ENCODE data around the gene HOXD4. TPM values are rescaled to one million over a fixed set of nuclear protein-coding genes. Genes with fewer than 3 reads are reported as not detected.

Gene HOXD4
- total RNA-seq, 4 donors from 2014 or later = 0.29 to 1.4 TPM; not detected in 2

- intact Hi-C loops (cut with DNase I; ENCODE audit: low total_unique reads) (loop anchor here (10.0 kb wide), 1 partner anchor 1021 kb away; no protein-coding TSS in a partner anchor), in situ Hi-C loops (cut with MboI; ENCODE audit: low sequenced_read_pairs in 4 of 4) (loop anchor here in 3 of 4 donors (10.0 to 25.0 kb wide), 2 partner anchors 511 to 689 kb away; no protein-coding TSS in a partner anchor)
- Histone ChIP-seq H3K27ac (peak overlapping the region in 2 of 4 donors; percentile 75 to 84), H3K27me3 (peaks cover 47 to 81% (median 71%) of the 10 kb centered on the region in 3 donors), H3K9me3 (no peaks in the 10 kb centered on the region), H3K4me3 (peak overlapping the region; percentile 60 to 73 (median 70)), H3K36me3 (no peaks in the 10 kb centered on the region), H3K4me1 (peaks cover 9 to 14% of the 10 kb centered on the region in 2 donors)
- DNase-seq (no peak), ATAC-seq (no peak)
- no peak for TF ChIP-seq CTCF (IDR thresholded peaks at IDR 0.05 in 4 of 5, conservative IDR thresholded peaks at IDR 0.05 in 1 of 5)
- no peak for TF ChIP-seq POLR2A (IDR thresholded peaks at IDR 0.05)
Observed at GRCh38 chr2:176123411-176124109, 27.8 kb upstream of the HOXD4 start.

GRCh38 chr2:176124110-176124946 is 27.0 kb upstream of the HOXD4 start:
- ATAC-seq = no peak
- in situ Hi-C loops (cut with MboI; ENCODE audit: low sequenced_read_pairs in 4 of 4) = loop anchor here in 3 of 4 donors (10.0 to 25.0 kb wide), 2 partner anchors 510 to 688 kb away; no protein-coding TSS in a partner anchor
- Histone ChIP-seq H3K9me3 (no peaks in the 10 kb centered on the region), H3K27me3 (peaks cover 39 to 80% (median 69%) of the 10 kb centered on the region in 3 donors), H3K27ac (no peak overlapping the region), H3K4me1 (peaks cover 6 to 11% of the 10 kb centered on the region in 2 donors), H3K36me3 (no peaks in the 10 kb centered on the region), H3K4me3 (peak overlapping the region in 2 of 4 donors; percentile 60 to 68)
- TF ChIP-seq CTCF (IDR thresholded peaks at IDR 0.05 in 4 of 5, conservative IDR thresholded peaks at IDR 0.05 in 1 of 5) = no peak
- TF ChIP-seq POLR2A (IDR thresholded peaks at IDR 0.05) = no peak
- DNase-seq = no peak
- intact Hi-C loops (cut with DNase I; ENCODE audit: low total_unique reads) = loop anchor here (10.0 kb wide), 1 partner anchor 1020 kb away; no protein-coding TSS in a partner anchor

- intact Hi-C loops (cut with DNase I; ENCODE audit: low total_unique reads) (loop anchor here (5.0 to 10.0 kb wide), 3 partner anchors 527 to 1020 kb away; no protein-coding TSS in a partner anchor), in situ Hi-C loops (cut with MboI; ENCODE audit: low sequenced_read_pairs in 4 of 4) (loop anchor here (5.0 to 25.0 kb wide), 8 partner anchors 327 to 1037 kb away; no protein-coding TSS in a partner anchor)
- no peak for TF ChIP-seq POLR2A (IDR thresholded peaks at IDR 0.05)
- no peak for TF ChIP-seq CTCF (IDR thresholded peaks at IDR 0.05 in 4 of 5, conservative IDR thresholded peaks at IDR 0.05 in 1 of 5)
Observed at GRCh38 chr2:176124947-176125771, 26.2 kb upstream of the HOXD4 start.

GRCh38 chr2:176125772-176126054 is 25.6 kb upstream of the HOXD4 start:
- in situ Hi-C loops (cut with MboI; ENCODE audit: low sequenced_read_pairs in 4 of 4) (loop anchor here (5.0 to 25.0 kb wide), 8 partner anchors 327 to 1037 kb away; no protein-coding TSS in a partner anchor), intact Hi-C loops (cut with DNase I; ENCODE audit: low total_unique reads) (loop anchor here (2.0 to 10.0 kb wide), 4 partner anchors 513 to 1019 kb away; no protein-coding TSS in a partner anchor)
- H3K27ac ChIP-seq = no peak overlapping the region
- DNase-seq (no peak), ATAC-seq (no peak)
- peaks cover 6 to 11% of the 10 kb centered on the region in 2 donors for H3K4me1 ChIP-seq
- H3K36me3 ChIP-seq = no peaks in the 10 kb centered on the region
- H3K27me3 ChIP-seq = peaks cover 25 to 74% (median 59%) of the 10 kb centered on the region in 3 donors
- no peak for TF ChIP-seq CTCF (IDR thresholded peaks at IDR 0.05 in 4 of 5, conservative IDR thresholded peaks at IDR 0.05 in 1 of 5)
- no peak for TF ChIP-seq POLR2A (IDR thresholded peaks at IDR 0.05)
- no peak overlapping the region for H3K4me3 ChIP-seq
- no peaks in the 10 kb centered on the region for H3K9me3 ChIP-seq

More at GRCh38 chr2:176124947-176125771, 26.2 kb upstream of the HOXD4 start:
- DNase-seq (no peak), ATAC-seq (no peak)
- Histone ChIP-seq H3K27me3 (peaks cover 31 to 74% (median 64%) of the 10 kb centered on the region in 3 donors), H3K36me3 (no peaks in the 10 kb centered on the region), H3K27ac (no peak overlapping the region), H3K4me1 (peaks cover 6 to 11% of the 10 kb centered on the region in 2 donors), H3K4me3 (no peak overlapping the region), H3K9me3 (no peaks in the 10 kb centered on the region)
